Kidney (tissue), 14 donors: ENCODE measurements around the gene TMEM181. TPM values are rescaled to one million over a fixed set of nuclear protein-coding genes. Genes with fewer than 3 reads are reported as not detected.
A peak's percentile ranks its signal among the peaks of the same experiment; 100 is the strongest.

Experiments used
- DNase-seq, 5 donors: peaks; one replicate each; pipeline ENCODE4 v3.0.0-alpha.2; 2013 to 2020
- FAIRE-seq: peaks from 2 replicates; lab custom pipeline; 2012; peaks lifted over from hg19 to GRCh38; lab: Jason Lieb, UNC
- H3K27ac ChIP-seq, 2 donors: one replicate each; pipeline ENCODE4 v1.7.0; 2013; ENCODE audit warnings: low read depth in 2 of 2, low read length in 2 of 2, inconsistent platforms in 1 of 2
- H3K27me3 ChIP-seq: one replicate; pipeline ENCODE4 v1.7.1; 2013; ENCODE audit warnings: low read length, inconsistent platforms; ENCODE audit not compliant: control insufficient read depth, insufficient read depth
- H3K36me3 ChIP-seq, 3 donors: one replicate each; pipeline versions ENCODE4 v1.7.0 to v1.7.1; 2013; ENCODE audit warnings: low read length in 3 of 3, control low read depth in 1 of 3, inconsistent platforms in 1 of 3; ENCODE audit not compliant: insufficient read depth in 3 of 3, control insufficient read depth in 2 of 3
- H3K4me1 ChIP-seq, 3 donors: one replicate each; pipeline versions ENCODE4 v1.7.0 to v1.7.1; 2013; ENCODE audit warnings: low read length in 3 of 3, inconsistent platforms in 1 of 3, low read depth in 1 of 3; ENCODE audit not compliant: control insufficient read depth in 2 of 3, insufficient read depth in 2 of 3
- H3K4me3 ChIP-seq, 3 donors: one replicate each; pipeline versions ENCODE4 v1.7.0 to v1.8.1; 2013; ENCODE audit warnings: low read length in 3 of 3, control low read depth in 1 of 3, inconsistent platforms in 1 of 3
- H3K9ac ChIP-seq, 3 donors: one replicate each; pipeline versions ENCODE4 v1.7.0 to v1.7.1; 2013; ENCODE audit warnings: low read length in 3 of 3, control low read depth in 1 of 3, inconsistent platforms in 1 of 3
- H3K9me3 ChIP-seq, 3 donors: one replicate each; pipeline versions ENCODE4 v1.7.0 to v1.7.1; 2013; ENCODE audit warnings: low read length in 3 of 3, control low read depth in 1 of 3, inconsistent platforms in 1 of 3; ENCODE audit not compliant: control insufficient read depth in 2 of 3, insufficient read depth in 1 of 3
- CTCF ChIP-seq: IDR thresholded peaks from 3 replicates; pipeline ENCODE4 v1.5.1; 2012; ENCODE audit warnings: mild to moderate bottlenecking, moderate library complexity, borderline replicate concordance; ENCODE audit not compliant: insufficient read depth; ENCODE audit errors: extremely low read depth
- intact Hi-C: fragments of 100-400 bp; cut with DNase I; formaldehyde crosslinking; loops from one replicate; pipeline ENCODE4 v1.11.1; 2022
- polyA plus RNA-seq: library from polyadenylated mRNA; stranded (reverse); fragments of 350-450 nt; fragmentation: Illumina TruSeq; extraction: RNeasy Lipid Tissue Mini Kit (QIAGEN cat#74804); gene quantifications from one replicate; pipeline ENCODE4 v1.2.3, GENCODE V29; 2014; ENCODE audit warnings: low read depth, low replicate concordance; ENCODE audit not compliant: insufficient read depth
- total RNA-seq: library from RNA; stranded (reverse); fragmentation: NEBNext Ultra II Directional; extraction: Animal tissue kit (Norgen Biotek cat#: 25700); gene quantifications from one replicate; pipeline ENCODE4 v1.2.1, GENCODE V29; 2021
- donor health status: control.
- donor health status: control.
- donor health status: control.
- donor health status: control.
- donor health status: control.
- donor health status: DM: yes; HTN: yes; CAD: no.
- donor health status: Normal renal cell carcinoma (clear cell type).

TMEM181 gene
- total and polyA plus RNA-seq, 2 donors from 2014 or later = 6.9 to 19.9 TPM

GRCh38 chr6:158569036-158569435, 9.1 kb downstream of the TMEM181 start:
- H3K9ac ChIP-seq = no peak overlapping the region
- H3K36me3 ChIP-seq = no peaks in the 10 kb centered on the region
- H3K27ac ChIP-seq = no peak overlapping the region
- H3K27me3 ChIP-seq = no peaks in the 10 kb centered on the region
- H3K4me1 ChIP-seq = peaks cover 0 to 2% (median 0%) of the 10 kb centered on the region in 3 donors
- intact Hi-C loops = no loop called here
- no peak for TF ChIP-seq CTCF
- no peak overlapping the region for H3K4me3 ChIP-seq
- FAIRE-seq (no peak), DNase-seq (no peak)
- H3K9me3 ChIP-seq = no peaks in the 10 kb centered on the region

GRCh38 chr6:158570681-158570962, 10.7 kb downstream of the TMEM181 start:
- Histone ChIP-seq H3K9me3 (no peaks in the 10 kb centered on the region), H3K27me3 (no peaks in the 10 kb centered on the region), H3K4me3 (no peak overlapping the region), H3K4me1 (peaks cover 0 to 3% (median 2%) of the 10 kb centered on the region in 3 donors), H3K27ac (no peak overlapping the region), H3K9ac (no peak overlapping the region), H3K36me3 (no peaks in the 10 kb centered on the region)
- FAIRE-seq (no peak), DNase-seq (no peak)
- intact Hi-C loops = no loop called here
- TF ChIP-seq CTCF = no peak

GRCh38 chr6:158571826-158572652, 12.1 kb downstream of the TMEM181 start:
- H3K27me3 ChIP-seq = no peaks in the 10 kb centered on the region
- intact Hi-C loops = no loop called here
- H3K9ac ChIP-seq = no peak overlapping the region
- H3K27ac ChIP-seq = no peak overlapping the region
- no peaks in the 10 kb centered on the region for H3K9me3 ChIP-seq
- FAIRE-seq (no peak), DNase-seq (peak in 1 of 5 donors; percentile 81)
- peaks cover 0 to 3% (median 2%) of the 10 kb centered on the region in 3 donors for H3K4me1 ChIP-seq
- H3K36me3 ChIP-seq = no peaks in the 10 kb centered on the region
- H3K4me3 ChIP-seq = no peak overlapping the region
- no peak for TF ChIP-seq CTCF
